K562 (cell line): Measurements from ENCODE around the gene C1GALT1C1. TPM values are rescaled to one million over a fixed set of nuclear protein-coding genes. Genes with fewer than 3 reads are reported as not detected.

Experiments
- ATAC-seq: fragments of 200-7000 bp; cut with Tn5 transposase; 3 replicates; pipeline ENCODE4 v1.9.1; 2020; ENCODE audit warnings: moderate library complexity
- BruUV-seq: library from RNA; stranded (reverse); fragments of 400-500 nt; replicated peaks from 2 replicates; lab custom pipeline; 2021; lab: Mats Ljungman, UMichigan
- CTCF ChIA-PET: fragments of 300-600 bp; formaldehyde crosslinking; extraction: SDS; loops from one replicate; lab custom pipeline; 2021; ENCODE audit warnings: low intra/inter-chr PET ratio; lab: Yijun Ruan, JAX
- POLR2A ChIA-PET: fragments of 300-600, 350-650 bp; sonication (Branson Sonifier 250); formaldehyde crosslinking; extraction: SDS; loops from one replicate; lab custom pipeline; 2021; ENCODE audit warnings: antibody characterized with exemption, inconsistent platforms; lab: Yijun Ruan, JAX
- DNase-seq, 4 experiments: peaks; one replicate each; pipeline versions ENCODE4 v3.0.0 to v3.0.0-alpha.2; 2011 to 2018; ENCODE audit warnings: low spot score in 3 of 4, mixed read lengths in 3 of 4; ENCODE audit errors: extremely low read depth in 1 of 4
- FAIRE-seq: peaks from 2 replicates; lab custom pipeline; 2011; peaks lifted over from hg19 to GRCh38; lab: Jason Lieb, UNC
- H2AFZ ChIP-seq: 2 replicates; pipeline ENCODE4 v1.6.0; 2011; ENCODE audit warnings: low read depth, low read length, control low read depth, inconsistent platforms
- H3K27ac ChIP-seq: fragments of 200-600 bp; 3 replicates; pipeline ENCODE4 v1.8.0; 2011; ENCODE audit warnings: low read depth, mild to moderate bottlenecking, control low read depth, inconsistent platforms, low read length, moderate library complexity, mixed read lengths; ENCODE audit errors: extremely low read depth
- H3K27me3 ChIP-seq, 2 experiments: fragments of 300-600 bp in 1 of 2; 2 replicates in 1 of 2; 3 replicates in 1 of 2; pipeline versions ENCODE4 v1.6.0 to v1.8.0; 2011; ENCODE audit warnings: inconsistent platforms in 2 of 2, low read length in 2 of 2, mild to moderate bottlenecking in 1 of 2, mixed read lengths in 1 of 2, moderate library complexity in 1 of 2; ENCODE audit not compliant: control insufficient read depth in 2 of 2, insufficient read depth in 2 of 2
- H3K36me3 ChIP-seq: fragments of 300-600 bp; 3 replicates; pipeline ENCODE4 v1.8.0; 2011; ENCODE audit warnings: mild to moderate bottlenecking, low read length, inconsistent platforms; ENCODE audit not compliant: control insufficient read depth, insufficient read depth
- H3K4me1 ChIP-seq, 2 experiments: fragments of 200-600 bp in 1 of 2; replicated peaks in 1 of 2; 2 replicates in 1 of 2; 3 replicates in 1 of 2; pipeline versions ENCODE4 v1.5.1 to v1.8.0; 2011; ENCODE audit warnings: inconsistent platforms in 2 of 2, low read length in 2 of 2, mild to moderate bottlenecking in 1 of 2, mixed read lengths in 1 of 2, moderate library complexity in 1 of 2; ENCODE audit not compliant: control insufficient read depth in 2 of 2, insufficient read depth in 2 of 2
- H3K4me2 ChIP-seq: 2 replicates; pipeline ENCODE4 v1.6.1; 2011; ENCODE audit warnings: low read length, control low read depth, inconsistent platforms, mixed read lengths; ENCODE audit not compliant: insufficient read depth
- H3K4me3 ChIP-seq: fragments of 200-600 bp; sonication (generic), shearing (Covaris generic); 2 replicates; pipeline ENCODE4 v1.5.1; 2016; ENCODE audit warnings: control low read depth, inconsistent platforms
- H3K79me2 ChIP-seq: fragments of 200-600 bp; 3 replicates; pipeline ENCODE4 v1.8.0; 2011; ENCODE audit warnings: low read length, inconsistent platforms; ENCODE audit not compliant: control insufficient read depth, insufficient read depth
- H3K9ac ChIP-seq, 2 experiments: 2 replicates each; pipeline versions ENCODE4 v1.6.0 to v1.6.1; 2011; ENCODE audit warnings: low read depth in 2 of 2, low read length in 2 of 2, control low read depth in 1 of 2, inconsistent platforms in 1 of 2, mild to moderate bottlenecking in 1 of 2, mixed read lengths in 1 of 2; ENCODE audit not compliant: insufficient read depth in 1 of 2
- H3K9me1 ChIP-seq: one replicate; pipeline ENCODE4 v1.6.0; 2011; ENCODE audit warnings: inconsistent platforms, mild to moderate bottlenecking, low read length, moderate library complexity; ENCODE audit not compliant: control insufficient read depth, insufficient read depth
- H3K9me3 ChIP-seq: replicated peaks from 2 replicates; pipeline ENCODE4 v1.5.1; 2011; ENCODE audit warnings: low read depth, low read length, inconsistent platforms; ENCODE audit not compliant: control insufficient read depth, insufficient read depth
- H4K20me1 ChIP-seq: replicated peaks from 2 replicates; pipeline ENCODE4 v1.6.1; 2011; ENCODE audit warnings: low read length, inconsistent platforms, mixed read lengths; ENCODE audit not compliant: control insufficient read depth, insufficient read depth
- ARID1B ChIP-seq: fragments of 450-650 bp; IDR thresholded peaks from 2 replicates; pipeline ENCODE4 v1.6.1; 2016; ENCODE audit warnings: antibody characterized with exemption, mild to moderate bottlenecking, inconsistent platforms
- ETV6 ChIP-seq, 3 experiments: fragments of 150-350 bp in 1 of 3; sonication (generic) in 1 of 3; formaldehyde crosslinking in 1 of 3; IDR thresholded peaks; 2 replicates each; pipeline versions ENCODE4 v1.6.1 to v1.8.0; 2014 to 2022; ENCODE audit warnings: borderline replicate concordance in 2 of 3, low read depth in 2 of 3, antibody characterized with exemption in 1 of 3, low read length in 1 of 3, mild to moderate bottlenecking in 1 of 3, missing genetic modification reagents in 1 of 3
- KDM4B ChIP-seq, 2 experiments: fragments of 450-650 bp in 1 of 2; sonication (generic) in 1 of 2; IDR thresholded peaks; 2 replicates each; pipeline ENCODE4 v1.6.1; 2016 to 2017; ENCODE audit warnings: borderline replicate concordance in 2 of 2, antibody characterized with exemption in 1 of 2, low read depth in 1 of 2, mild to moderate bottlenecking in 1 of 2
- SIN3A ChIP-seq, 2 experiments: fragments of 150-350 bp in 1 of 2; IDR thresholded peaks; 2 replicates each; pipeline ENCODE4 v1.6.1; 2011 to 2016; ENCODE audit warnings: borderline replicate concordance in 2 of 2, low read depth in 2 of 2, low read length in 2 of 2, mild to moderate bottlenecking in 2 of 2, moderate library complexity in 2 of 2; ENCODE audit not compliant: control insufficient read depth in 1 of 2
- SMAD3 ChIP-seq: fragments of 450-650 bp; formaldehyde crosslinking; conservative IDR thresholded peaks from 2 replicates; pipeline ENCODE4 v1.4.0; 2020; ENCODE audit warnings: mild to moderate bottlenecking
- TAF15 ChIP-seq: fragments of 200-400 bp; formaldehyde crosslinking; IDR thresholded peaks from 2 replicates; pipeline ENCODE4 v1.6.1; 2017; ENCODE audit warnings: mild to moderate bottlenecking, low read depth, low read length, moderate library complexity
- TCF7L2 ChIP-seq: fragments of 150-350 bp; IDR thresholded peaks from 2 replicates; pipeline ENCODE4 v1.6.1; 2016; ENCODE audit warnings: low read depth, mild to moderate bottlenecking, low read length, moderate library complexity
- ZNF133 ChIP-seq: fragments of 250-450 bp; sonication (Bioruptor Pico); IDR thresholded peaks from 2 replicates; pipeline ENCODE4 v1.4.0; 2020; ENCODE audit warnings: mild to moderate bottlenecking
- ZNF347 ChIP-seq: fragments of 450-650 bp; formaldehyde crosslinking; IDR thresholded peaks from 2 replicates; pipeline ENCODE4 v1.4.0; 2020; ENCODE audit warnings: low read depth, mild to moderate bottlenecking, moderate library complexity
- ZNF407 ChIP-seq: fragments of 450-650 bp; IDR thresholded peaks from 2 replicates; pipeline ENCODE4 v1.6.1; 2016; ENCODE audit warnings: low read depth
- ZNF583 ChIP-seq: fragments of 250-450 bp; sonication (Bioruptor Pico); IDR thresholded peaks from 2 replicates; pipeline ENCODE4 v1.4.0; 2020
- WGBS: fragments of 100-300 bp; shearing (Covaris generic); methylation state at CpG from one replicate; pipeline ENCODE4 v1.1.6; 2016; ENCODE audit warnings: low coverage, mixed read lengths; ENCODE audit not compliant: insufficient coverage; ENCODE audit errors: missing lambda C conversion rate; 5-methylcytosine and 5-hydroxymethylcytosine counted together
- in situ Hi-C: fragments of 300-500 bp; cut with MboI; formaldehyde crosslinking; loops from 4 replicates; pipeline ENCODE4 v1.15.0; 2018; ENCODE audit warnings: inconsistent platforms, mixed read lengths
- intact Hi-C: fragments of 100-400 bp; cut with micrococcal nuclease; formaldehyde crosslinking; loops from 2 replicates; pipeline ENCODE4 v1.14.2; 2022
- polyA plus RNA-seq, 8 experiments: library from polyadenylated mRNA; depleted of rRNA in 4 of 8; stranded (reverse) in 5 of 8; unstranded in 3 of 8; fragments of >200 nt; fragmentation: Nextera tagmentation in 2 of 8; fragmentation: Illumina TruSeq in 1 of 8; extraction: Ambion mirVana in 2 of 8; extraction: Trizol in 1 of 8; gene quantifications; 2 replicates each; pipeline versions ENCODE4 v1.2.1 to v1.2.3, GENCODE V29; 2011 to 2014; ENCODE audit warnings: inconsistent platforms in 1 of 8, missing spikeins in 1 of 8
- total RNA-seq, 7 experiments: library from RNA; depleted of rRNA in 6 of 7; stranded (reverse); fragments of >200 nt in 6 of 7; fragmentation: Illumina TruSeq in 2 of 7; extraction: Trizol in 2 of 7; gene quantifications; 2 replicates each; pipeline versions ENCODE4 v1.2.1 to v1.2.3, GENCODE V29; 2011 to 2021; ENCODE audit warnings: low replicate concordance in 1 of 7
- TF ChIP-seq, protein P1 (sequence below): sonication (generic); formaldehyde crosslinking; IDR thresholded peaks from 2 replicates; pipeline ENCODE4 v1.8.0; 2022; ENCODE audit warnings: missing genetic modification reagents, mild to moderate bottlenecking, borderline replicate concordance

Gene C1GALT1C1
- total and polyA plus RNA-seq, 9 of the 15 experiments (the other 6 are each of a cell fraction or from before 2014, with no cell fraction given): 9.6 to 49.4 (median 17.1) TPM

GRCh38 chrX:120625371-120625770 is 4.5 kb downstream of the C1GALT1C1 start:
- in situ Hi-C loops: no loop called here
- ChIA-PET CTCF (no interaction called here), POLR2A (no interaction called here)
- Histone ChIP-seq H3K9me3 (no peaks in the 10 kb centered on the region), H4K20me1 (no peaks in the 10 kb centered on the region), H2AFZ (no peak overlapping the region), H3K4me3 (no peak overlapping the region), H3K27me3 (no peaks in the 10 kb centered on the region), H3K9ac (no peak overlapping the region), H3K27ac (no peak overlapping the region), H3K79me2 (peaks cover 14% of the 10 kb centered on the region), H3K36me3 (no peaks in the 10 kb centered on the region; the same call in 2 of the 3 replicates), H3K4me1 (peaks cover 3% of the 10 kb centered on the region in 2 experiments; a peak in 2 of 5 replicates), H3K9me1 (no peaks in the 10 kb centered on the region), H3K4me2 (no peak overlapping the region)
- WGBS: 69% methylated on average over 2 of the region's 2 CpGs
- no peak for FAIRE-seq
- intact Hi-C loops: no loop called here
- ATAC-seq: no peak
- BruUV-seq: no TSS peak
- DNase-seq: no peak
- TF ChIP-seq ARID1B (no peak), SIN3A (IDR thresholded peaks at IDR 0.05; ENCODE audit: borderline replicate concordance in 2 of 2, control insufficient read depth in 1 of 2, low read depth in 2 of 2, low read length in 2 of 2) (no peak), ZNF347 (CRISPR knock-in tag) (no peak), ZNF583 (no peak), KDM4B (IDR thresholded peaks at IDR 0.05; ENCODE audit: borderline replicate concordance in 2 of 2, low read depth in 1 of 2) (no peak), SMAD3 (no peak), ZNF407 (no peak), ETV6 (IDR thresholded peaks at IDR 0.05; ENCODE audit: borderline replicate concordance in 1 of 2, low read depth in 2 of 2, low read length in 1 of 2) (no peak), ETV6 (CRISPR knock-in tag; IDR thresholded peaks at IDR 0.05; ENCODE audit: borderline replicate concordance) (no peak), TAF15 (no peak), ZNF133 (CRISPR knock-in tag) (no peak), TCF7L2 (no peak)
- TF ChIP-seq, protein P1, sequence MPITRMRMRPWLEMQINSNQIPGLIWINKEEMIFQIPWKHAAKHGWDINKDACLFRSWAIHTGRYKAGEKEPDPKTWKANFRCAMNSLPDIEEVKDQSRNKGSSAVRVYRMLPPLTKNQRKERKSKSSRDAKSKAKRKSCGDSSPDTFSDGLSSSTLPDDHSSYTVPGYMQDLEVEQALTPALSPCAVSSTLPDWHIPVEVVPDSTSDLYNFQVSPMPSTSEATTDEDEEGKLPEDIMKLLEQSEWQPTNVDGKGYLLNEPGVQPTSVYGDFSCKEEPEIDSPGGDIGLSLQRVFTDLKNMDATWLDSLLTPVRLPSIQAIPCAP (CRISPR knock-in tag): no peak
